Measurements from ENCODE around the gene EXOC2. TPM values are rescaled to one million over a fixed set of nuclear protein-coding genes. Genes with fewer than 3 reads are reported as not detected.

Gene EXOC2
- total and polyA plus RNA-seq, 10 of the 15 experiments (the other 5 are each of a cell fraction or from before 2014, with no cell fraction given), result 8.7 to 32.8 (median 20.7) TPM

GRCh38 chr6:710601-711571 lies 17.9 kb upstream of the EXOC2 start (continued):
- TF ChIP-seq, protein P1, sequence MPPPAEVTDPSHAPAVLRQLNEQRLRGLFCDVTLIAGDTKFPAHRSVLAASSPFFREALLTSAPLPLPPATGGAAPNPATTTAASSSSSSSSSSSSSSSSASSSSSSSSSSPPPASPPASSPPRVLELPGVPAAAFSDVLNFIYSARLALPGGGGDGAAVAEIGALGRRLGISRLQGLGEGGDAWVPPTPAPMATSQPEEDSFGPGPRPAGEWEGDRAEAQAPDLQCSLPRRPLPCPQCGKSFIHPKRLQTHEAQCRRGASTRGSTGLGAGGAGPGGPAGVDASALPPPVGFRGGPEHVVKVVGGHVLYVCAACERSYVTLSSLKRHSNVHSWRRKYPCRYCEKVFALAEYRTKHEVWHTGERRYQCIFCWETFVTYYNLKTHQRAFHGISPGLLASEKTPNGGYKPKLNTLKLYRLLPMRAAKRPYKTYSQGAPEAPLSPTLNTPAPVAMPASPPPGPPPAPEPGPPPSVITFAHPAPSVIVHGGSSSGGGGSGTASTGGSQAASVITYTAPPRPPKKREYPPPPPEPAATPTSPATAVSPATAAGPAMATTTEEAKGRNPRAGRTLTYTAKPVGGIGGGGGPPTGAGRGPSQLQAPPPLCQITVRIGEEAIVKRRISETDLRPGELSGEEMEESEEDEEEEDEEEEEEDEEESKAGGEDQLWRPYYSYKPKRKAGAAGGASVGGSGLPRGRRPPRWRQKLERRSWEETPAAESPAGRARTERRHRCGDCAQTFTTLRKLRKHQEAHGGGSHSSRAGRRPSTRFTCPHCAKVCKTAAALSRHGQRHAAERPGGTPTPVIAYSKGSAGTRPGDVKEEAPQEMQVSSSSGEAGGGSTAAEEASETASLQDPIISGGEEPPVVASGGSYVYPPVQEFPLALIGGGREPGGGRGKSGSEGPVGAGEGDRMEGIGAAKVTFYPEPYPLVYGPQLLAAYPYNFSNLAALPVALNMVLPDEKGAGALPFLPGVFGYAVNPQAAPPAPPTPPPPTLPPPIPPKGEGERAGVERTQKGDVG (CRISPR knock-in tag; IDR thresholded peaks at IDR 0.05), result no peak
- TF ChIP-seq PML (IDR thresholded peaks at IDR 0.05; ENCODE audit: low read length), result no peak
- TF ChIP-seq POLR2AphosphoS2 (IDR thresholded peaks at IDR 0.05; ENCODE audit: low read depth, low read length), result no peak
- no peak for TF ChIP-seq ELK1 (IDR thresholded peaks at IDR 0.05; ENCODE audit: low read depth, low read length)
- no peak for TF ChIP-seq YBX1 (IDR thresholded peaks at IDR 0.05)
- peak in 1 of 2 experiments; percentile 35; a peak in 1 of 3 replicates for TF ChIP-seq EGR1 (IDR thresholded peaks at IDR 0.05; ENCODE audit: borderline replicate concordance in 1 of 2, low read depth in 2 of 2, low read length in 2 of 2)
- TF ChIP-seq TBL1XR1 (IDR thresholded peaks at IDR 0.05; ENCODE audit: low read depth, low read length), result no peak
- TF ChIP-seq ETV6 (conservative IDR thresholded peaks at IDR 0.05 in 1 of 2, IDR thresholded peaks at IDR 0.05 in 1 of 2; ENCODE audit: borderline replicate concordance in 1 of 2, low read depth in 1 of 2), result 0 out of 4 replicates have a peak, but pooled peaks of 1 of the 2 experiments have one; percentile 24
- TF ChIP-seq CEBPB (IDR thresholded peaks at IDR 0.05; ENCODE audit: borderline replicate concordance in 1 of 2, low read depth in 2 of 2, low read length in 2 of 2), result no peak
- no peak for TF ChIP-seq ZBTB40 (IDR thresholded peaks at IDR 0.05; ENCODE audit: borderline replicate concordance)
- TF ChIP-seq DPF2 (IDR thresholded peaks at IDR 0.05), result 0 out of 2 replicates have a peak, but pooled peaks have one; percentile 33
- no peak for TF ChIP-seq EP300 (IDR thresholded peaks at IDR 0.05; ENCODE audit: borderline replicate concordance in 1 of 2, control insufficient read depth in 1 of 2, low read depth in 2 of 2, low read length in 2 of 2)
- TF ChIP-seq TCF3 (IDR thresholded peaks at IDR 0.05; ENCODE audit: borderline replicate concordance, insufficient read depth, low read depth, low read length), result no peak
- no peak for TF ChIP-seq ATF3 (IDR thresholded peaks at IDR 0.05; ENCODE audit: borderline replicate concordance, extremely low read depth, low read depth, low read length)
- TF ChIP-seq RUNX3 (IDR thresholded peaks at IDR 0.05; ENCODE audit: low read length), result no peak; the same call in 1 of the 2 replicates
